Spinal cord (tissue), 10 donors: ENCODE results near the gene ABCA3. TPM values are rescaled to one million over a fixed set of nuclear protein-coding genes. Genes with fewer than 3 reads are reported as not detected.
A peak's percentile ranks its signal among the peaks of the same experiment; 100 is the strongest.

Source experiments
- DNase-seq, 6 donors: peaks; one replicate each; pipeline versions ENCODE4 v3.0.0 to v3.0.0-alpha.2; 2013 to 2015; ENCODE audit warnings: low spot score in 6 of 6, low read depth in 4 of 6
- H3K27ac ChIP-seq: one replicate; pipeline ENCODE4 v1.5.1; 2013; ENCODE audit warnings: low read depth, low read length, control low read depth
- H3K27me3 ChIP-seq: one replicate; pipeline ENCODE4 v1.6.1; 2013; ENCODE audit warnings: low read length; ENCODE audit not compliant: control insufficient read depth, insufficient read depth
- H3K36me3 ChIP-seq: one replicate; pipeline ENCODE4 v1.6.1; 2013; ENCODE audit warnings: low read length; ENCODE audit not compliant: control insufficient read depth, insufficient read depth
- H3K4me1 ChIP-seq: one replicate; pipeline ENCODE4 v1.6.1; 2013; ENCODE audit warnings: low read length; ENCODE audit not compliant: control insufficient read depth, insufficient read depth
- H3K4me3 ChIP-seq: one replicate; pipeline ENCODE4 v1.5.1; 2013; ENCODE audit warnings: low read depth, low read length, control low read depth
- H3K9me3 ChIP-seq: one replicate; pipeline ENCODE4 v1.6.1; 2013; ENCODE audit warnings: low read length; ENCODE audit not compliant: control insufficient read depth, insufficient read depth
- WGBS: methylation state at CpG from one replicate; pipeline ENCODE4 v1.1.5; 2013; ENCODE audit warnings: missing lambda C conversion rate; ENCODE audit not compliant: insufficient coverage; 5-methylcytosine and 5-hydroxymethylcytosine counted together
- polyA plus RNA-seq, 2 donors: library from polyadenylated mRNA; unstranded; fragments of 120-200 nt; gene quantifications; one replicate each; pipeline ENCODE4 v1.2.1, GENCODE V29; 2013; ENCODE audit not compliant: insufficient read length in 2 of 2
- total RNA-seq, 2 donors: library from RNA; depleted of rRNA in 1 of 2; stranded (reverse); fragments of 120-200 nt in 1 of 2; fragments of >200 nt in 1 of 2; gene quantifications; one replicate each; pipeline versions ENCODE4 v1.2.3 to v1.2.4, GENCODE V29; 2013 to 2014
- donor health status: healthy.

The ABCA3 gene
- total and polyA plus RNA-seq, 4 donors = 34.3 to 88.5 (median 74.5) TPM

- 93% methylated on average over 3 of the region's 8 CpGs for WGBS
- Histone ChIP-seq H3K9me3 (no peaks in the 10 kb centered on the region), H3K36me3 (peaks cover 26% of the 10 kb centered on the region), H3K4me3 (no peak overlapping the region), H3K27ac (no peak overlapping the region), H3K4me1 (peaks cover 24% of the 10 kb centered on the region), H3K27me3 (no peaks in the 10 kb centered on the region)
- no peak for DNase-seq
Measured at GRCh38 chr16:2335286-2335895, 5.1 kb downstream of the ABCA3 start.

GRCh38 chr16:2333772-2334379 lies 6.7 kb downstream of the ABCA3 start:
- 88% methylated on average over 17 of the region's 17 CpGs for WGBS
- H3K27ac ChIP-seq = no peak overlapping the region

GRCh38 chr16:2333231-2333630 lies 7.3 kb downstream of the ABCA3 start:
- no peak for DNase-seq
- Histone ChIP-seq H3K4me1 (peaks cover 8% of the 10 kb centered on the region), H3K36me3 (peaks cover 34% of the 10 kb centered on the region), H3K27me3 (no peaks in the 10 kb centered on the region), H3K27ac (no peak overlapping the region), H3K4me3 (no peak overlapping the region), H3K9me3 (no peaks in the 10 kb centered on the region)
- 100% methylated on average over 2 of the region's 9 CpGs for WGBS

More at GRCh38 chr16:2333772-2334379, 6.7 kb downstream of the ABCA3 start:
- Histone ChIP-seq H3K36me3 (peaks cover 33% of the 10 kb centered on the region), H3K4me3 (no peak overlapping the region), H3K9me3 (no peaks in the 10 kb centered on the region), H3K27me3 (no peaks in the 10 kb centered on the region), H3K4me1 (peaks cover 15% of the 10 kb centered on the region)
- no peak for DNase-seq

GRCh38 chr16:2331931-2332267 lies 8.6 kb downstream of the ABCA3 start:
- DNase-seq = peak in 1 of 6 donors; percentile 5
- Histone ChIP-seq H3K9me3 (no peaks in the 10 kb centered on the region), H3K36me3 (peaks cover 42% of the 10 kb centered on the region), H3K27me3 (no peaks in the 10 kb centered on the region), H3K4me1 (no peaks in the 10 kb centered on the region), H3K4me3 (no peak overlapping the region), H3K27ac (no peak overlapping the region)
- 89% methylated on average over 3 of the region's 5 CpGs for WGBS

- Histone ChIP-seq H3K36me3 (peaks cover 43% of the 10 kb centered on the region), H3K27me3 (no peaks in the 10 kb centered on the region), H3K27ac (no peak overlapping the region), H3K9me3 (no peaks in the 10 kb centered on the region), H3K4me1 (no peaks in the 10 kb centered on the region), H3K4me3 (no peak overlapping the region)
- DNase-seq = no peak
- WGBS = 81% methylated on average over 16 of the region's 23 CpGs
Measured at GRCh38 chr16:2331199-2331930, 9.2 kb downstream of the ABCA3 start.

GRCh38 chr16:2329532-2329931 lies 11.0 kb downstream of the ABCA3 start:
- Histone ChIP-seq H3K9me3 (no peaks in the 10 kb centered on the region), H3K4me3 (no peak overlapping the region), H3K27ac (no peak overlapping the region), H3K27me3 (no peaks in the 10 kb centered on the region), H3K36me3 (peaks cover 57% of the 10 kb centered on the region), H3K4me1 (no peaks in the 10 kb centered on the region)
- WGBS = 89% methylated on average over 3 of the region's 5 CpGs
- no peak for DNase-seq

GRCh38 chr16:2328428-2328827 lies 12.1 kb downstream of the ABCA3 start:
- Histone ChIP-seq H3K36me3 (peaks cover 64% of the 10 kb centered on the region), H3K9me3 (no peaks in the 10 kb centered on the region), H3K4me1 (no peaks in the 10 kb centered on the region), H3K4me3 (no peak overlapping the region), H3K27ac (no peak overlapping the region), H3K27me3 (no peaks in the 10 kb centered on the region)
- WGBS = 86% methylated on average over 9 of the region's 12 CpGs
- DNase-seq = no peak

- no peaks in the 10 kb centered on the region for H3K27me3 ChIP-seq
- peaks cover 66% of the 10 kb centered on the region for H3K36me3 ChIP-seq
- WGBS = 90% methylated on average over 8 of the region's 11 CpGs
- no peak for DNase-seq
- H3K4me1 ChIP-seq = no peaks in the 10 kb centered on the region
- H3K27ac ChIP-seq = no peak overlapping the region
- H3K4me3 ChIP-seq = no peak overlapping the region
- no peaks in the 10 kb centered on the region for H3K9me3 ChIP-seq
Measured at GRCh38 chr16:2326191-2326590, 14.3 kb downstream of the ABCA3 start.

- Histone ChIP-seq H3K9me3 (no peaks in the 10 kb centered on the region), H3K36me3 (peaks cover 70% of the 10 kb centered on the region), H3K27me3 (no peaks in the 10 kb centered on the region), H3K4me3 (no peak overlapping the region), H3K27ac (no peak overlapping the region), H3K4me1 (no peaks in the 10 kb centered on the region)
- no peak for DNase-seq
- 88% methylated on average over 16 of the region's 16 CpGs for WGBS
Measured at GRCh38 chr16:2325791-2326190, 14.7 kb downstream of the ABCA3 start.

GRCh38 chr16:2325181-2325580 lies 15.3 kb downstream of the ABCA3 start:
- H3K4me1 ChIP-seq = no peaks in the 10 kb centered on the region
- DNase-seq = no peak
- H3K9me3 ChIP-seq = no peaks in the 10 kb centered on the region
- H3K27ac ChIP-seq = no peak overlapping the region
- H3K27me3 ChIP-seq = no peaks in the 10 kb centered on the region
- peaks cover 70% of the 10 kb centered on the region for H3K36me3 ChIP-seq
- 83% methylated on average over 4 of the region's 7 CpGs for WGBS
- H3K4me3 ChIP-seq = no peak overlapping the region
